HFF-Myc (cell line): ENCODE results near the gene VSTM2L.
"Not testable (repeated sequence)": the region's sequence is repeated elsewhere in the genome, so short reads cannot be mapped to it uniquely, and the experiment has no call there.

Source experiments
- DNase-seq: peaks from one replicate; pipeline ENCODE4 v3.0.0-alpha.2; 2011; ENCODE audit warnings: low read depth; ENCODE audit errors: extremely low read depth
- H3K4me3 ChIP-seq: replicated peaks from 2 replicates; pipeline ENCODE4 v1.5.1; 2011; ENCODE audit warnings: low read depth, mild to moderate bottlenecking, control low read depth, low read length
- CTCF ChIP-seq: IDR thresholded peaks from 2 replicates; pipeline ENCODE4 v1.5.1; 2012; ENCODE audit warnings: mild to moderate bottlenecking, low read depth, low read length, control low read depth; ENCODE audit errors: missing control alignments

VSTM2L gene

GRCh38 chr20:37948956-37949355 lies 46.0 kb downstream of the VSTM2L start:
- no peak for TF ChIP-seq CTCF
- DNase-seq = no peak
- no peak overlapping the region for H3K4me3 ChIP-seq

GRCh38 chr20:37954190-37954589 lies 51.3 kb downstream of the VSTM2L start:
- no peak for DNase-seq
- no peak overlapping the region for H3K4me3 ChIP-seq
- no peak for TF ChIP-seq CTCF

GRCh38 chr20:37954626-37955025 lies 51.7 kb downstream of the VSTM2L start:
- DNase-seq = no peak
- no peak for TF ChIP-seq CTCF
- H3K4me3 ChIP-seq = no peak overlapping the region

- no peak for TF ChIP-seq CTCF
- DNase-seq = no peak
- no peak overlapping the region for H3K4me3 ChIP-seq
Observed at GRCh38 chr20:37955511-37955910, 52.6 kb downstream of the VSTM2L start.

- H3K4me3 ChIP-seq = no peak overlapping the region
- DNase-seq = peak; percentile 29
- no peak for TF ChIP-seq CTCF
Observed at GRCh38 chr20:37956107-37956585, 53.2 kb downstream of the VSTM2L start.

- TF ChIP-seq CTCF = no peak
- DNase-seq = no peak
- no peak overlapping the region for H3K4me3 ChIP-seq
Observed at GRCh38 chr20:37958856-37959520, 56.1 kb downstream of the VSTM2L start.

GRCh38 chr20:37961066-37961465 lies 58.1 kb downstream of the VSTM2L start:
- DNase-seq = no peak
- no peak for TF ChIP-seq CTCF
- H3K4me3 ChIP-seq = no peak overlapping the region

GRCh38 chr20:37963483-37963882 lies 60.6 kb downstream of the VSTM2L start:
- not testable (repeated sequence) for H3K4me3 ChIP-seq, DNase-seq
